Ascending aorta (tissue), 2 donors: Measurements from ENCODE around the gene MAP3K4. TPM values are rescaled to one million over a fixed set of nuclear protein-coding genes. Genes with fewer than 3 reads are reported as not detected.

Experiments
- DNase-seq, 2 donors: peaks; one replicate each; pipeline ENCODE4 v3.0.0-alpha.2; 2019; ENCODE audit warnings: low spot score in 2 of 2
- H3K27ac ChIP-seq, 2 donors: fragments of 200-600 bp; sonication (generic); one replicate each; pipeline ENCODE4 v1.5.1; 2016 to 2017; ENCODE audit warnings: mild to moderate bottlenecking in 1 of 2
- H3K27me3 ChIP-seq: fragments of 200-600 bp; sonication (generic); one replicate; pipeline ENCODE4 v1.5.1; 2017
- H3K36me3 ChIP-seq, 2 donors: fragments of 200-600 bp; sonication (generic); one replicate each; pipeline ENCODE4 v1.5.1; 2016
- H3K4me1 ChIP-seq, 2 donors: fragments of 200-600 bp; sonication (generic); one replicate each; pipeline ENCODE4 v1.5.1; 2016 to 2017; ENCODE audit warnings: mild to moderate bottlenecking in 1 of 2
- H3K4me3 ChIP-seq, 2 donors: fragments of 200-600 bp; sonication (generic); one replicate each; pipeline ENCODE4 v1.5.1; 2016 to 2017; ENCODE audit warnings: mild to moderate bottlenecking in 1 of 2
- H3K9me3 ChIP-seq, 2 donors: fragments of 200-600 bp; sonication (generic); one replicate each; pipeline ENCODE4 v1.5.1; 2016
- CTCF ChIP-seq, 3 experiments: fragments of 200-600 bp in 2 of 3; fragments of 450-650 bp in 1 of 3; sonication (generic) in 2 of 3; IDR thresholded peaks; one replicate each; pipeline ENCODE4 v1.5.1; 2016 to 2019; ENCODE audit warnings: antibody characterized with exemption in 3 of 3, mild to moderate bottlenecking in 1 of 3, moderate library complexity in 1 of 3
- intact Hi-C: fragments of 100-400 bp; cut with DNase I; formaldehyde crosslinking; loops from one replicate; pipeline ENCODE4 v1.15.1; 2023
- total RNA-seq: library from RNA; depleted of rRNA; stranded (reverse); fragments of >200 nt; gene quantifications from one replicate; pipeline ENCODE4 v1.1.0, GENCODE V29; 2016

MAP3K4 gene
- total RNA-seq, 1 donor from 2014 or later: 14.9 TPM

- Histone ChIP-seq H3K9me3 (no peaks in the 10 kb centered on the region), H3K4me3 (no peak overlapping the region), H3K27me3 (no peaks in the 10 kb centered on the region), H3K27ac (no peak overlapping the region), H3K4me1 (no peaks in the 10 kb centered on the region), H3K36me3 (no peaks in the 10 kb centered on the region)
- no peak for TF ChIP-seq CTCF (IDR thresholded peaks at IDR 0.05)
- no peak for DNase-seq
- intact Hi-C loops: no loop called here
Measured at GRCh38 chr6:161019324-161019839, 27.8 kb downstream of the MAP3K4 start.

GRCh38 chr6:161021543-161021942, 30.0 kb downstream of the MAP3K4 start:
- no peaks in the 10 kb centered on the region for H3K36me3 ChIP-seq
- H3K27ac ChIP-seq: no peak overlapping the region
- DNase-seq: no peak
- intact Hi-C loops: no loop called here
- no peak for TF ChIP-seq CTCF (IDR thresholded peaks at IDR 0.05)
- H3K27me3 ChIP-seq: no peaks in the 10 kb centered on the region
- H3K4me1 ChIP-seq: no peaks in the 10 kb centered on the region
- no peaks in the 10 kb centered on the region for H3K9me3 ChIP-seq
- H3K4me3 ChIP-seq: no peak overlapping the region

GRCh38 chr6:161021998-161022743, 30.6 kb downstream of the MAP3K4 start:
- DNase-seq: no peak

GRCh38 chr6:161023316-161023715, 31.7 kb downstream of the MAP3K4 start:
- DNase-seq: no peak
- Histone ChIP-seq H3K27me3 (no peaks in the 10 kb centered on the region), H3K27ac (no peak overlapping the region), H3K36me3 (no peaks in the 10 kb centered on the region), H3K9me3 (no peaks in the 10 kb centered on the region), H3K4me1 (no peaks in the 10 kb centered on the region), H3K4me3 (no peak overlapping the region)
- TF ChIP-seq CTCF (IDR thresholded peaks at IDR 0.05): no peak
- intact Hi-C loops: no loop called here

More at GRCh38 chr6:161021998-161022743, 30.6 kb downstream of the MAP3K4 start:
- Histone ChIP-seq H3K9me3 (no peaks in the 10 kb centered on the region), H3K4me3 (no peak overlapping the region), H3K36me3 (no peaks in the 10 kb centered on the region), H3K4me1 (no peaks in the 10 kb centered on the region), H3K27me3 (no peaks in the 10 kb centered on the region), H3K27ac (no peak overlapping the region)
- intact Hi-C loops: no loop called here
- TF ChIP-seq CTCF (IDR thresholded peaks at IDR 0.05): no peak

GRCh38 chr6:161024364-161024920, 32.9 kb downstream of the MAP3K4 start:
- no peak for DNase-seq
- Histone ChIP-seq H3K4me3 (no peak overlapping the region), H3K4me1 (peaks cover 0 to 5% of the 10 kb centered on the region in 2 donors), H3K27me3 (no peaks in the 10 kb centered on the region), H3K27ac (no peak overlapping the region), H3K9me3 (no peaks in the 10 kb centered on the region), H3K36me3 (no peaks in the 10 kb centered on the region)
- intact Hi-C loops: no loop called here
- TF ChIP-seq CTCF (IDR thresholded peaks at IDR 0.05): no peak
